ENCODE measurements around the gene SYT5. TPM values are rescaled to one million over a fixed set of nuclear protein-coding genes. Genes with fewer than 3 reads are reported as not detected.
"Not testable (repeated sequence)": the region's sequence is repeated elsewhere in the genome, so short reads cannot be mapped to it uniquely, and the experiment has no call there.

Gene SYT5
- total RNA-seq, 1 donor from 2014 or later: not detected

DNA sequence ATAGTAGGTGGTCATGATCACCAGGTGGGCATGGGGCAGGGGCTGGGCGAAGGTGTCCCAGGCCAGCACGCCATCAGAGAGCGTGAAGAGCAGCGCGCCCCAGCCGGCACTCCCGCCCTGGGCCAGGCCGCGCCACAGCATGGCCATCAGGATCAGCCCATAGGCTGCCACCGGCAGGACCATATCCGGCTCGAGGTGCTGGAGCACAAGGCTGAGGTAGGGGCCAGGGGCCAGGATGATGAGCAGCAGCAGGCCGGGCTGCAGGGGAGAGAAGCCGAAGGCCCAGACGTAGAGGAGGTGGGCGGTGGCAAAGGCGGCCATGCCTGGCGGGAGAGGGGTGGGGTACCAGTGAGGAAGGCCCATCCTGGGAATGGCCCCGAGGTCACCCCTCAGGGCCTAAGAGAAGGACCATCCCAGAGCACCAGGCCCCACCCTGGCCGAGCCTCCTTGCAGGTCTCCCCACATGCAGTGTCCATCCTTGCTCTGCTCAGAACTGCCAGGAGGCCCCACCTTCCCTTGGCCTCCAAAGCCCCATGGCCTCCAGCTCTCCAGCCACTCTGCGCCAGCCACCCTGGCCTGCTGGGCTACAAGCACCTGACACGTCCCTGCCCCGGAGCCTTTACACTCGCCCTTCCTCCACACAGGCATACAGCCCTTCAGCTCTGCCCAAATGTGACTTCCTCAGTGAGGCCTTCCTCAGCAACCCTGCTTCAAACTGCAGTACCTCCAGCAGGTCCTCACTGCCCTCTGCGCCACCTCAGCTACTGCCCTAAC lies 47.3 kb upstream of the SYT5 start:
- Histone ChIP-seq H3K27me3 (no peaks in the 10 kb centered on the region), H3K27ac (no peak overlapping the region), H3K4me1 (no peaks in the 10 kb centered on the region), H3K36me3 (peaks cover 52 to 58% of the 10 kb centered on the region in 2 donors), H3K4me3 (no peak overlapping the region), H3K9me3 (no peaks in the 10 kb centered on the region)
- DNase-seq (ENCODE audit: low spot score in 2 of 2): no peak
- intact Hi-C loops (cut with DNase I): no loop called here
- TF ChIP-seq, protein P1, sequence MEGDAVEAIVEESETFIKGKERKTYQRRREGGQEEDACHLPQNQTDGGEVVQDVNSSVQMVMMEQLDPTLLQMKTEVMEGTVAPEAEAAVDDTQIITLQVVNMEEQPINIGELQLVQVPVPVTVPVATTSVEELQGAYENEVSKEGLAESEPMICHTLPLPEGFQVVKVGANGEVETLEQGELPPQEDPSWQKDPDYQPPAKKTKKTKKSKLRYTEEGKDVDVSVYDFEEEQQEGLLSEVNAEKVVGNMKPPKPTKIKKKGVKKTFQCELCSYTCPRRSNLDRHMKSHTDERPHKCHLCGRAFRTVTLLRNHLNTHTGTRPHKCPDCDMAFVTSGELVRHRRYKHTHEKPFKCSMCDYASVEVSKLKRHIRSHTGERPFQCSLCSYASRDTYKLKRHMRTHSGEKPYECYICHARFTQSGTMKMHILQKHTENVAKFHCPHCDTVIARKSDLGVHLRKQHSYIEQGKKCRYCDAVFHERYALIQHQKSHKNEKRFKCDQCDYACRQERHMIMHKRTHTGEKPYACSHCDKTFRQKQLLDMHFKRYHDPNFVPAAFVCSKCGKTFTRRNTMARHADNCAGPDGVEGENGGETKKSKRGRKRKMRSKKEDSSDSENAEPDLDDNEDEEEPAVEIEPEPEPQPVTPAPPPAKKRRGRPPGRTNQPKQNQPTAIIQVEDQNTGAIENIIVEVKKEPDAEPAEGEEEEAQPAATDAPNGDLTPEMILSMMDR (IDR thresholded peaks at IDR 0.05): no peak

DNA sequence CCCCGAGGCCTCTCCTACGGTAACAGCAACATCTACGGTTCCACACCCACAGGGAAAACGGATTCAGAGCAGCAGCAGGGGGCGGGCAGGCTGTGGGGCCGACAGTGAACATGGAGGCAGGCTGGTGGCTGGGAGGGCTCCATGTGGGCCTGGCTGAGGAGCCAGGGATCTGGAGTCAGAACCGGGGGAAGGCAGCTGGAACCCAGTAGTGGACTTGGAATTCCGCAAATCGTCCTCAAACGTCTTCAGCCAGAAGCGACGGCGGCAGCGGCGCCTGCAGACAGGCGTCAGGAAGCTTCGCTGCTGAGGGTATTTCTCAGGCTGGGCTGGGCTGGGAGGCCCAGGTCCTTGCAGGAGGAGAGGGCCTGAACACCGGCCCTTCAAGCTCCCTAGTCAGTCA lies 46.7 kb upstream of the SYT5 start:
- intact Hi-C loops (cut with DNase I): no loop called here
- peaks cover 46 to 52% of the 10 kb centered on the region in 2 donors for H3K36me3 ChIP-seq
- H3K9me3 ChIP-seq: no peaks in the 10 kb centered on the region
- H3K27ac ChIP-seq: no peak overlapping the region
- no peaks in the 10 kb centered on the region for H3K4me1 ChIP-seq
- TF ChIP-seq, protein P1 (IDR thresholded peaks at IDR 0.05): no peak
- no peak overlapping the region for H3K4me3 ChIP-seq
- no peaks in the 10 kb centered on the region for H3K27me3 ChIP-seq
- DNase-seq (ENCODE audit: low spot score in 2 of 2): no peak

DNA sequence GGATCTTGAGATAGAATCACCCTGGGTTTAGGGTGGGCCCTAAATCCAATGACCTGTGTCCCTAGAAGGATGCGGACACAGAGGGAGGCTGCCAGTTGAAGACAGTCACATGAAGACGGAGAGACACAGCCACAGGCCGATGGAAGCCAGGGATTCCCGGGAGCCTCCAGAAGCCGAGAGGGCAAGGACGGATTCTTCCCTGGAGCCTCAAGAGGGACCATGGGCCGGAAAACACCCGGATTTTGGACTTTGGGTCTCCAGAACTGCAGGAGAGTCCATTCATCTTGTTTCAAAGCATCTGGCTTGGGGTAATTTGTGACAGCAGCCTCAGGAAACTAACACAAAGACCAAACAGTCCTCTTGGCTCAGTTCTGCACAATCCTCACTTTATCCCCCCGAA lies 46.2 kb upstream of the SYT5 start:
- TF ChIP-seq, protein P1 (IDR thresholded peaks at IDR 0.05): no peak
- H3K36me3 ChIP-seq: peaks cover 41 to 47% of the 10 kb centered on the region in 2 donors
- intact Hi-C loops (cut with DNase I): no loop called here

DNA sequence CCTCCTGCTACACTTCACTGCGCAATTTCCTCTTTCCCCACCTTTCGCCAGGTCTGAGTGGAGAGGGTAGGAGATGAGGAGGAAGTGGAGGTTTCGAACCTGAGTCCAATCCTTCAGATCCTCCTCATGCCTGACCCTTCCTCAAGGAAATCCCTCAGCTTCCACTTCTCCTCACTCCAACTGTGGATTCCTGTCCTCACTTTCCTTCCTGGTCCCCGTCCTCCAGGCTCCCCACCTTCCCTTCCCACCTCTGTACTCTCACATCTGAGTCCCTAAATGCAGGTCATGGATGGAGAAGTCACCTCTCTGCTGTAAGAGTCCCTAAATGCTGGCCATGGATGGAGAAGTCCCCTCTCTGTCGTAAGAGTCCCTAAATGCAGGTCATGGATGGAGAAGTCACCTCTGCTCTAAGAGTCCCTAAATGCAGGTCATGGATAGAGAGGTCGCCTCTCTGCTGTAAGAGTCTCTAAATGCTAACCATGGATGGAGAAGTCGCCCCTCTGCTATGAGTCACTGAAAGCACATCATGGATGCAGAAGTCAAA lies 45.4 kb upstream of the SYT5 start:
- Histone ChIP-seq H3K27ac (no peak overlapping the region), H3K27me3 (no peaks in the 10 kb centered on the region), H3K36me3 (peaks cover 33 to 39% of the 10 kb centered on the region in 2 donors), H3K4me1 (no peaks in the 10 kb centered on the region), H3K4me3 (no peak overlapping the region), H3K9me3 (no peaks in the 10 kb centered on the region)
- intact Hi-C loops (cut with DNase I): no loop called here
- TF ChIP-seq, protein P1 (IDR thresholded peaks at IDR 0.05): no peak
- no peak for DNase-seq (ENCODE audit: low spot score in 2 of 2)

More for the DNA sequence above, 46.2 kb upstream of the SYT5 start:
- H3K27ac ChIP-seq: no peak overlapping the region
- H3K9me3 ChIP-seq: no peaks in the 10 kb centered on the region
- H3K4me1 ChIP-seq: no peaks in the 10 kb centered on the region
- H3K4me3 ChIP-seq: no peak overlapping the region
- DNase-seq (ENCODE audit: low spot score in 2 of 2): no peak
- no peaks in the 10 kb centered on the region for H3K27me3 ChIP-seq

DNA sequence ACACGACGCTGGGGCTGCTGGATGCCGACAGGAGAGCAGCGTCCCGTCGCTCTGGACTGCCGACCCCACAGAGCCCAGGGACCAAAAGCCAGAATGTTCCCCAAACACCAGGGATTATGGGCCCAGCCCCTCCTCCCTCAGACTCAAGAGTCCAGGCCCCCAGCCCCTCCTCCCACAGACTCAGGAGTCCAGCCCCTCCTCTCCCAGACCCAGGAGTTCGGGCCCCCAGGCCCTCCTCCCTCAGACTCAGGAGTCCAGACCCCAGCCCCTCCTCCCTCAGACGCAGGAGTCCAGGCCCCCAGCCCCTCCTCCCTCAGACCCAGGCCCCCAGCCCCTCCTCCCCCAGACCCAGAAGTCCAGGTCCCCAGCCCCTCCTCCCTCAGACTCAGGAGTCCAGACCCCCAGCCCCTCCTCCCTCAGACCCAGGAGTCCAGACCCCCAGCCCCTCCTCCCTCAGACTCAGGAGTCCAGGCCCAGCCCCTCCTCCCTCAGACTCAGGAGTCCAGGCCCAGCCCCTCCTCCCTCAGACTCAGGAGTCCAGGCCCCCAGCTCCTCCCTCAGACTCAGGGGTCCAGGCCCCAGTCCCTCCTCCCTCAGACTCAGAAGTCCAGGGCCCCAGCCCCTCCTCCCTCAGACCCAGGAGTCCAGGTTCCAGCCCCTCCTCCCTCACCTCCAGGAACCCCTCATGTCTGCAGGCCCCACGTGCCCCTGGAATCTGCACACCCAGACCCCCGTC lies 44.8 kb upstream of the SYT5 start:
- H3K27ac ChIP-seq; DNase-seq (ENCODE audit: low spot score in 2 of 2); intact Hi-C loops (cut with DNase I); H3K9me3 ChIP-seq; H3K4me3 ChIP-seq; H3K4me1 ChIP-seq; H3K27me3 ChIP-seq: not testable (repeated sequence)
- peaks cover 26 to 33% of the 10 kb centered on the region in 2 donors for H3K36me3 ChIP-seq
